CD4-positive, alpha-beta memory T cell (primary cell): ENCODE data around the gene UBXN4. TPM values are rescaled to one million over a fixed set of nuclear protein-coding genes. Genes with fewer than 3 reads are reported as not detected.
"Not testable (repeated sequence)": the region's sequence is repeated elsewhere in the genome, so short reads cannot be mapped to it uniquely, and the experiment has no call there.

Experiments
- CTCF ChIA-PET: fragments of 350-600 bp; sonication (Branson Sonifier 250); formaldehyde crosslinking; loops from one replicate; lab custom pipeline; 2021; ENCODE audit warnings: inconsistent platforms; ENCODE audit not compliant: partially characterized antibody; lab: Charles Lee
- POLR2A ChIA-PET: fragments of 350-600 bp; sonication (Branson Sonifier 250); formaldehyde crosslinking; loops from one replicate; lab custom pipeline; 2021; ENCODE audit not compliant: partially characterized antibody; lab: Charles Lee
- DNase-seq, 5 donors: peaks; one replicate each; pipeline versions ENCODE4 v3.0.0 to v3.0.0-alpha.2; 2020 to 2022; ENCODE audit warnings: mixed read lengths in 1 of 5
- H3K27ac ChIP-seq: one replicate; pipeline ENCODE4 v1.7.0; 2013; ENCODE audit warnings: low read depth, low read length
- H3K27me3 ChIP-seq: 2 replicates; pipeline ENCODE4 v1.7.0; 2013; ENCODE audit warnings: mild to moderate bottlenecking, low read length, moderate library complexity; ENCODE audit not compliant: insufficient read depth
- H3K36me3 ChIP-seq: 2 replicates; pipeline ENCODE4 v1.7.0; 2013; ENCODE audit warnings: mild to moderate bottlenecking, low read length, moderate library complexity; ENCODE audit not compliant: insufficient read depth
- H3K4me1 ChIP-seq: 2 replicates; pipeline ENCODE4 v1.7.0; 2013; ENCODE audit warnings: mild to moderate bottlenecking, low read length, moderate library complexity; ENCODE audit not compliant: insufficient read depth
- H3K4me3 ChIP-seq, 2 donors: one replicate each; pipeline ENCODE4 v1.7.0; 2013; ENCODE audit warnings: low read length in 2 of 2, mild to moderate bottlenecking in 1 of 2
- H3K9me3 ChIP-seq, 2 donors: one replicate each; pipeline ENCODE4 v1.7.0; 2013; ENCODE audit warnings: low read length in 2 of 2, control low read depth in 1 of 2; ENCODE audit not compliant: control insufficient read depth in 1 of 2
- H3K27ac Mint-ChIP-seq, 7 donors: one replicate each; pipeline ENCODE4 v1.8.0; 2020 to 2021; ENCODE audit warnings: mixed read lengths in 7 of 7, mild to moderate bottlenecking in 6 of 7, inconsistent platforms in 3 of 7, moderate library complexity in 3 of 7
- H3K27me3 Mint-ChIP-seq, 2 donors: one replicate each; pipeline ENCODE4 v1.8.0; 2020 to 2021; ENCODE audit warnings: mixed read lengths in 2 of 2
- H3K36me3 Mint-ChIP-seq, 2 donors: one replicate each; pipeline ENCODE4 v1.8.0; 2020 to 2021; ENCODE audit warnings: mixed read lengths in 2 of 2, inconsistent platforms in 1 of 2, mild to moderate bottlenecking in 1 of 2
- H3K4me1 Mint-ChIP-seq, 4 donors: one replicate each; pipeline ENCODE4 v1.8.0; 2020 to 2021; ENCODE audit warnings: mixed read lengths in 4 of 4, mild to moderate bottlenecking in 1 of 4
- H3K4me3 Mint-ChIP-seq, 8 donors: one replicate each; pipeline ENCODE4 v1.8.0; 2020 to 2021; ENCODE audit warnings: mixed read lengths in 8 of 8, mild to moderate bottlenecking in 7 of 8, moderate library complexity in 6 of 8, inconsistent platforms in 3 of 8
- H3K9me3 Mint-ChIP-seq, 8 donors: one replicate each; pipeline ENCODE4 v1.8.0; 2020 to 2021; ENCODE audit warnings: mixed read lengths in 8 of 8, mild to moderate bottlenecking in 5 of 8, inconsistent platforms in 3 of 8, moderate library complexity in 1 of 8
- intact Hi-C: fragments of 100-400 bp; cut with micrococcal nuclease; formaldehyde crosslinking; loops from one replicate; pipeline ENCODE4 v1.15.1; 2023
- polyA plus RNA-seq, 2 donors: library from polyadenylated mRNA; unstranded; fragments of 300-500 nt; fragmentation: Illumina TruSeq; gene quantifications; one replicate each; pipeline ENCODE4 v1.2.3, GENCODE V29; 2021
- total RNA-seq, 2 experiments: library from RNA; stranded (reverse); gene quantifications; one replicate each; pipeline ENCODE4 v1.2.3, GENCODE V29; 2021

Gene UBXN4
- total and polyA plus RNA-seq, 4 experiments from 2014 or later = 111 to 128 (median 119) TPM

GRCh38 chr2:135791418-135792190 is 49.9 kb downstream of the UBXN4 start:
- Histone ChIP-seq H3K4me1 (no peaks in the 10 kb centered on the region), H3K27ac (no peak overlapping the region), H3K27me3 (no peaks in the 10 kb centered on the region), H3K4me3 (no peak overlapping the region), H3K36me3 (no peaks in the 10 kb centered on the region), H3K9me3 (no peaks in the 10 kb centered on the region)
- Mint-ChIP-seq H3K9me3 (no peaks in the 10 kb centered on the region), H3K36me3 (peaks cover 3 to 5% of the 10 kb centered on the region in 2 donors), H3K27me3 (no peaks in the 10 kb centered on the region), H3K4me3 (peak overlapping the region in 1 of 8 donors; percentile 3), H3K27ac (no peak overlapping the region), H3K4me1 (peaks cover 0 to 7% (median 6%) of the 10 kb centered on the region in 4 donors)
- POLR2A ChIA-PET = no interaction called here
- CTCF ChIA-PET = interaction anchor here (1.1 kb wide), 2 partner anchors 11 to 803 kb away, joined by 3 read pairs; no protein-coding TSS in a partner anchor
- intact Hi-C loops = no loop called here
- no peak for DNase-seq

GRCh38 chr2:135792401-135793150 is 50.9 kb downstream of the UBXN4 start:
- no peak overlapping the region for H3K27ac ChIP-seq
- H3K36me3 ChIP-seq = no peaks in the 10 kb centered on the region
- H3K9me3 ChIP-seq = no peaks in the 10 kb centered on the region
- no peaks in the 10 kb centered on the region for H3K27me3 ChIP-seq
- Mint-ChIP-seq H3K4me1 (peaks cover 4 to 10% (median 9%) of the 10 kb centered on the region in 4 donors), H3K36me3 (no peaks in the 10 kb centered on the region), H3K9me3 (peaks cover 0 to 2% (median 0%) of the 10 kb centered on the region in 8 donors), H3K27me3 (no peaks in the 10 kb centered on the region), H3K27ac (no peak overlapping the region), H3K4me3 (no peak overlapping the region)
- H3K4me1 ChIP-seq = peaks cover under 1% of the 10 kb centered on the region
- CTCF ChIA-PET = no interaction called here
- DNase-seq = no peak
- H3K4me3 ChIP-seq = no peak overlapping the region
- POLR2A ChIA-PET = no interaction called here
- intact Hi-C loops = no loop called here

- POLR2A ChIA-PET, intact Hi-C loops, H3K27me3 ChIP-seq, H3K4me3 ChIP-seq, H3K27ac ChIP-seq, H3K4me3 Mint-ChIP-seq, H3K27ac Mint-ChIP-seq, H3K9me3 ChIP-seq, H3K27me3 Mint-ChIP-seq, H3K36me3 ChIP-seq, H3K36me3 Mint-ChIP-seq, H3K4me1 ChIP-seq, DNase-seq: not testable (repeated sequence)
- H3K4me1 Mint-ChIP-seq = peaks cover 5 to 11% (median 10%) of the 10 kb centered on the region in 4 donors
- CTCF ChIA-PET = interaction anchor here (0.7 to 5.8 kb wide), 5 partner anchors 11 to 791 kb away, joined by 3 to 77 read pairs (median 34); no protein-coding TSS in a partner anchor
- peaks cover 0 to 11% (median 3%) of the 10 kb centered on the region in 8 donors for H3K9me3 Mint-ChIP-seq
Measured at GRCh38 chr2:135795641-135796040, 54.0 kb downstream of the UBXN4 start.

GRCh38 chr2:135796606-135797005 is 55.0 kb downstream of the UBXN4 start:
- peaks cover 5 to 11% (median 10%) of the 10 kb centered on the region in 4 donors for H3K4me1 Mint-ChIP-seq
- no peak overlapping the region for H3K27ac Mint-ChIP-seq
- Histone ChIP-seq H3K27me3 (no peaks in the 10 kb centered on the region), H3K9me3 (peaks cover 0 to 3% of the 10 kb centered on the region in 2 donors), H3K4me3 (no peak overlapping the region), H3K4me1 (peaks cover 4% of the 10 kb centered on the region), H3K36me3 (no peaks in the 10 kb centered on the region), H3K27ac (no peak overlapping the region)
- ChIA-PET POLR2A (interaction anchor here (0.7 to 0.8 kb wide), 2 partner anchors 39 to 850 kb away, joined by 3 read pairs; no protein-coding TSS in a partner anchor), CTCF (interaction anchor here (0.7 to 5.8 kb wide), 25 partner anchors 10 to 1019 kb away, joined by 3 to 77 read pairs (median 6); partner anchors contain the start of genes LCT and UBXN4)
- intact Hi-C loops = loop anchor here (1.0 kb wide), 3 partner anchors 323 to 807 kb away; no protein-coding TSS in a partner anchor
- peaks cover 0 to 17% (median 9%) of the 10 kb centered on the region in 8 donors for H3K9me3 Mint-ChIP-seq
- no peaks in the 10 kb centered on the region for H3K27me3 Mint-ChIP-seq
- H3K4me3 Mint-ChIP-seq = peak overlapping the region in 1 of 8 donors; percentile 43
- no peak for DNase-seq
- H3K36me3 Mint-ChIP-seq = peaks cover 0 to 9% of the 10 kb centered on the region in 2 donors

- Histone ChIP-seq H3K36me3 (no peaks in the 10 kb centered on the region), H3K4me1 (peaks cover 4% of the 10 kb centered on the region), H3K9me3 (peaks cover 0 to 3% of the 10 kb centered on the region in 2 donors), H3K4me3 (no peak overlapping the region), H3K27ac (no peak overlapping the region), H3K27me3 (no peaks in the 10 kb centered on the region)
- ChIA-PET CTCF (interaction anchor here (0.6 to 5.8 kb wide), 37 partner anchors 9 to 1018 kb away, joined by 3 to 77 read pairs (median 4); partner anchors contain the start of gene LCT), POLR2A (interaction anchor here (0.7 kb wide), 1 partner anchor 851 kb away, joined by 3 read pairs; no protein-coding TSS in a partner anchor)
- peaks cover 5 to 11% (median 10%) of the 10 kb centered on the region in 4 donors for H3K4me1 Mint-ChIP-seq
- H3K4me3 Mint-ChIP-seq = peak overlapping the region in 1 of 8 donors; percentile 14
- intact Hi-C loops = loop anchor here (1.0 kb wide), 3 partner anchors 324 to 808 kb away; no protein-coding TSS in a partner anchor
- H3K27me3 Mint-ChIP-seq = no peaks in the 10 kb centered on the region
- H3K27ac Mint-ChIP-seq = peak overlapping the region in 1 of 7 donors; percentile 80
- peaks cover 0 to 9% of the 10 kb centered on the region in 2 donors for H3K36me3 Mint-ChIP-seq
- peaks cover 0 to 23% (median 9%) of the 10 kb centered on the region in 8 donors for H3K9me3 Mint-ChIP-seq
- peak; percentile 68 to 70 (median 70) for DNase-seq
Measured at GRCh38 chr2:135797497-135798274, 56.0 kb downstream of the UBXN4 start.

GRCh38 chr2:135798275-135798705 is 56.6 kb downstream of the UBXN4 start:
- Mint-ChIP-seq H3K4me1 (peaks cover 5 to 11% (median 9%) of the 10 kb centered on the region in 4 donors), H3K36me3 (peaks cover 0 to 9% of the 10 kb centered on the region in 2 donors), H3K27ac (peak overlapping the region in 1 of 7 donors; percentile 8), H3K4me3 (no peak overlapping the region), H3K9me3 (peaks cover 0 to 23% (median 9%) of the 10 kb centered on the region in 8 donors), H3K27me3 (no peaks in the 10 kb centered on the region)
- Histone ChIP-seq H3K27me3 (no peaks in the 10 kb centered on the region), H3K4me1 (peaks cover 4% of the 10 kb centered on the region), H3K36me3 (no peaks in the 10 kb centered on the region), H3K27ac (no peak overlapping the region), H3K4me3 (no peak overlapping the region), H3K9me3 (peaks cover 0 to 3% of the 10 kb centered on the region in 2 donors)
- CTCF ChIA-PET = interaction anchor here (0.8 to 5.8 kb wide), 19 partner anchors 8 to 809 kb away, joined by 3 to 77 read pairs (median 7); partner anchors contain the start of gene LCT
- intact Hi-C loops = no loop called here
- POLR2A ChIA-PET = no interaction called here
- no peak for DNase-seq
